Heart right ventricle (tissue), 16 donors: ENCODE results near the gene PTPRN2. TPM values are rescaled to one million over a fixed set of nuclear protein-coding genes. Genes with fewer than 3 reads are reported as not detected.

ENCODE experiments used
- ATAC-seq, 8 donors: fragments of 200-7000 bp; cut with Tn5 transposase; one replicate each; pipeline ENCODE4 v1.9.1; 2020; ENCODE audit warnings: mild to moderate bottlenecking in 8 of 8, moderate library complexity in 8 of 8, moderate number of reproducible peaks in 1 of 8
- DNase-seq, 2 donors: peaks; one replicate each; pipeline ENCODE4 v3.0.0-alpha.2; 2020
- H3K27ac ChIP-seq, 10 donors: fragments of 200-600 bp; sonication (generic) in 2 of 10; one replicate each; pipeline versions ENCODE4 v1.5.0 to v1.8.0; 2020 to 2022; ENCODE audit warnings: mild to moderate bottlenecking in 3 of 10
- H3K27me3 ChIP-seq, 7 donors: fragments of 200-600 bp; one replicate each; pipeline ENCODE4 v1.8.0; 2021 to 2022; ENCODE audit warnings: mild to moderate bottlenecking in 2 of 7
- H3K36me3 ChIP-seq, 9 donors: fragments of 200-600 bp; sonication (generic) in 1 of 9; one replicate each; pipeline versions ENCODE4 v1.5.0 to v1.8.0; 2020 to 2022; ENCODE audit warnings: mild to moderate bottlenecking in 2 of 9
- H3K4me1 ChIP-seq, 9 donors: fragments of 200-600 bp; sonication (generic) in 1 of 9; one replicate each; pipeline versions ENCODE4 v1.5.0 to v1.8.0; 2020 to 2022; ENCODE audit warnings: mild to moderate bottlenecking in 4 of 9
- H3K4me3 ChIP-seq, 10 donors: fragments of 200-600 bp; sonication (generic) in 2 of 10; one replicate each; pipeline versions ENCODE4 v1.5.0 to v1.8.0; 2020 to 2022; ENCODE audit warnings: mild to moderate bottlenecking in 7 of 10, moderate library complexity in 2 of 10
- H3K9me3 ChIP-seq, 11 donors: fragments of 200-600 bp in 10 of 11; sonication (generic) in 2 of 11; one replicate each; pipeline versions ENCODE4 v1.5.0 to v1.8.0; 2013 to 2022; ENCODE audit warnings: mild to moderate bottlenecking in 2 of 11, control low read depth in 1 of 11, moderate library complexity in 1 of 11
- CTCF ChIP-seq, 9 donors: fragments of 200-600 bp; sonication (generic) in 2 of 9; IDR thresholded peaks; one replicate each; pipeline versions ENCODE4 v1.5.0 to v1.8.0; 2021 to 2022; ENCODE audit warnings: antibody characterized with exemption in 9 of 9, mild to moderate bottlenecking in 5 of 9, moderate library complexity in 1 of 9
- WGBS, 2 donors: extraction: QIAGEN DNeasy Blood & Tissue Kit; methylation state at CpG; one replicate each; pipeline ENCODE4 v1.1.7; 2013; ENCODE audit warnings: inconsistent platforms in 1 of 2; 5-methylcytosine and 5-hydroxymethylcytosine counted together
- intact Hi-C, 10 donors: fragments of 100-400 bp; cut with DNase I; formaldehyde crosslinking; loops; one replicate each; pipeline versions ENCODE4 v1.11.1 to v1.14.2; 2022
- polyA plus RNA-seq, 2 donors: library from polyadenylated mRNA; stranded (reverse); fragments of 200-250 nt; gene quantifications; one replicate each; pipeline ENCODE4 v1.2.3, GENCODE V29; 2013
- total RNA-seq, 10 donors: library from RNA; stranded (reverse); fragmentation: NEBNext Ultra II Directional in 3 of 10; extraction: Animal tissue kit (Norgen Biotek cat#: 25700) in 3 of 10; gene quantifications; one replicate each; pipeline versions ENCODE4 v1.2.1 to v1.2.4, GENCODE V29; 2021 to 2023
- donor health status: Arrhythmogenic right ventricular cardiomyopathy.
- donor health status: ischemic (EF 13 %, LVEDD 7.1; RV severe dilation, severe dysfunction).
- donor health status: healthy with polysubstance abuse.
- donor health status: DM: no; HTN: yes; CAD: no.
- donor health status: DM: no; HTN: no; CAD: no.
- donor health status: ischemic (EF 25% LVEDD 6.9; RV normal size, moderate dysfunction).
- donor health status: ischemic (EF 25% LVEDD 5.7; RV mildly dilated, moderate dysfunction).
- donor health status: healthy.
- donor health status: DM: yes; HTN: yes; CAD: no.
- donor health status: Ischemic cardiomyopathy.
- donor health status: ischemic (EF 35%, LVEDD 5.7; RV mildly dilated, moderate dysfunction).
- donor health status: nonischemic (EF 11% LVEDD 7.7; RV severe dilation, severe dysfunction).
- donor health status: DM: yes; HTN: yes; CAD: no.
- donor health status: PGD.
- donor health status: ischemic (EF 29% LVEDD 5.4; RV normal size, mild dysfunction).
- donor health status: nonischemic (EF 23%, LVEDD 6.1; RV moderate dilation, normal function).

Gene PTPRN2
- total and polyA plus RNA-seq, 12 donors: 0.82 to 1.8 (median 1.3) TPM

DNA sequence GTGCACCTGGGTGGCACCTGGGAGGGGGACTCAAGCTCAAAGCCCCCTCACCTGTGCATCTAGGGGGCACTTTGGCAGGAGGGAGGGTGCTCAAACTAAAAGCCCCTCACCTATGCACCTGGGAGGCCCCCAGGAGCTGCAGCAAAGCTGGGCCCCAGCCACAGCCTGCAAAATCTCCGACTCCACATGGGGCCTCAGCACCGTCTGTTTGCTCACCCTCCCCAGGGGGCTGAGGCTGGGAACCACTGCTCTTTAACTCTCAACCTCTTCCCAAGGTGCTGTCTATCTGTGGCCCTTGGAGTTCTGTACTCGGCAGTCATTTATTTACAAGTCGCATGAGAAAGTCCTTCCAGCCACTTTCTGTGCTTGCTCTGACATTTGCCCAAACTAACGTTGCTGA, 792.4 kb downstream of the PTPRN2 start:
- intact Hi-C loops: no loop called here
- peaks cover 0 to 10% (median 6%) of the 10 kb centered on the region in 7 donors for H3K27me3 ChIP-seq
- no peaks in the 10 kb centered on the region for H3K4me1 ChIP-seq
- no peaks in the 10 kb centered on the region for H3K9me3 ChIP-seq
- ATAC-seq (no peak), DNase-seq (no peak)
- 56 to 68% methylated on average over 5 of the region's 5 CpGs for WGBS, 2 donors
- no peak overlapping the region for H3K27ac ChIP-seq
- TF ChIP-seq CTCF (IDR thresholded peaks at IDR 0.05): no peak
- no peak overlapping the region for H3K4me3 ChIP-seq
- H3K36me3 ChIP-seq: no peaks in the 10 kb centered on the region

DNA sequence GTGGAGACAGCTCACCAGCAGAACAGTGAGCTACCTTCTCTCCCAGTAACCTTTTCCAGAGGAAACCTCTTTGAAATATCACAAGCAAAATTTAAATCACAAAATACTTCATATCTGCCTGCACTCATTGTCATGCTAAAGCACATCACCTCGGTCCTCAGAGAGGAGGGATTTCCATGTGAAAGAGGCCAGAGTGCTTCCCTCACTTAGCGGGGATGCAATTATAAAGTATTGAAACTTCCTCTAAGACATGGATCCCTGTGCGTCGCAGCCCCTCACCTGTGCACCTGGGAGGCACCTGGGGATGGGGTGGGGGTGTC, 792.9 kb downstream of the PTPRN2 start:
- DNase-seq (no peak), ATAC-seq (no peak)
- Histone ChIP-seq H3K4me1 (no peaks in the 10 kb centered on the region), H3K27me3 (peaks cover 0 to 10% (median 6%) of the 10 kb centered on the region in 7 donors), H3K4me3 (no peak overlapping the region), H3K9me3 (no peaks in the 10 kb centered on the region), H3K27ac (no peak overlapping the region), H3K36me3 (no peaks in the 10 kb centered on the region)
- no peak for TF ChIP-seq CTCF (IDR thresholded peaks at IDR 0.05)
- intact Hi-C loops: no loop called here
- WGBS, 2 donors: 79 to 80% methylated on average over 4 of the region's 4 CpGs

DNA sequence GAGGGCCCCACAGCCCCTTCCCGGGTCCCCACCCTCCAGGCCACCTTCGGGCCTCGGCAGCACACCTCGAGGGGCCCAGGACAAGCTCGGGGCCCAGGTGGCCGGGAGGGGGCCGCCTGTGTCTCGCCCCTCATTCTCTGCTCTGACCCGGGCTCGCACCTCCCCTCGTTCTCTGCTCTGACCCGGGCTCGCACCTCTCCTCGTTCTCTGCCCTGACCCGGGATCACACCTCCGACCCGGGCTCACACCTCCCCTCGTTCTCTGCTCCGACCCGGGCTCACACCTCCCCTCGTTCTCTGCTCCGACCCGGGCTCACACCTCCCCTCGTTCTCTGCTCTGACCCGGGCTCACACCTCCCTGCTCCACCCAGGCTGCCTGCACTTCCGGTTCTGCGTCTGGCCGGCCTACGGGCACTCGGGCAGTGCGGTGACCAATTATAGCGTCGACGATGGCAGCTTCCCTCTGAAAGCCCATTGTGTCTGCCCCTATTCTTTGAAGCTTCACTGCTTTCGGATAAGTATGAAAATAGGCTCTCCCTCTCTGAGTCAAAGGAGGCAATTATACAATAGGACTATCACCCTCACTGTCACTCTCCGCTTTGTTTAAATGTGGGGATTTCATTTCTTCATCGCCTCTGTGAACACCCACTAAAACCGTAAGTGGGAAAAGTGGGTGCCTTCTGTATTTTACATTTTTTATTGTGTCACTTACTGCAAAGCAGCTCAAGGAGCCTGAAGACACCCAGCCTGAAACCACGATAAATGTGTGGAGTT, 793.5 kb downstream of the PTPRN2 start:
- peaks cover 0 to 10% (median 6%) of the 10 kb centered on the region in 7 donors for H3K27me3 ChIP-seq
- H3K4me3 ChIP-seq: no peak overlapping the region
- no peak for TF ChIP-seq CTCF (IDR thresholded peaks at IDR 0.05)
- no peak for DNase-seq
- ATAC-seq: no peak
- H3K4me1 ChIP-seq: no peaks in the 10 kb centered on the region
- no peaks in the 10 kb centered on the region for H3K9me3 ChIP-seq
- 77 to 83% methylated on average over 39 of the region's 39 CpGs for WGBS, 2 donors
- no peak overlapping the region for H3K27ac ChIP-seq
- intact Hi-C loops: no loop called here
- no peaks in the 10 kb centered on the region for H3K36me3 ChIP-seq

GRCh38 chr7:157793087-157793353, 794.6 kb downstream of the PTPRN2 start:
- Histone ChIP-seq H3K36me3 (no peaks in the 10 kb centered on the region), H3K27ac (no peak overlapping the region), H3K4me1 (no peaks in the 10 kb centered on the region), H3K4me3 (no peak overlapping the region), H3K27me3 (peaks cover 0 to 8% (median 6%) of the 10 kb centered on the region in 7 donors), H3K9me3 (no peaks in the 10 kb centered on the region)
- no peak for TF ChIP-seq CTCF (IDR thresholded peaks at IDR 0.05)
- WGBS, 2 donors: 65 to 73% methylated on average over 10 of the region's 10 CpGs
- no peak for ATAC-seq
- no peak for DNase-seq
- intact Hi-C loops: no loop called here
